ENCODE results near the gene FAF1.
"Not testable (repeated sequence)": the region's sequence is repeated elsewhere in the genome, so short reads cannot be mapped to it uniquely, and the experiment has no call there.

The FAF1 gene

GRCh38 chr1:50833216-50833615, 126.9 kb downstream of the FAF1 start:
- DNase-seq = no peak

GRCh38 chr1:50832167-50832566, 127.9 kb downstream of the FAF1 start:
- no peak for DNase-seq

- no peak for DNase-seq
Measured at GRCh38 chr1:50831300-50832061, 128.6 kb downstream of the FAF1 start.

GRCh38 chr1:50830621-50831020, 129.4 kb downstream of the FAF1 start:
- DNase-seq = no peak

GRCh38 chr1:50829014-50829958, 130.8 kb downstream of the FAF1 start:
- no peak for DNase-seq

GRCh38 chr1:50827546-50827945, 132.5 kb downstream of the FAF1 start:
- DNase-seq = no peak

GRCh38 chr1:50826792-50827191, 133.3 kb downstream of the FAF1 start:
- not testable (repeated sequence) for DNase-seq

- DNase-seq = no peak
Measured at GRCh38 chr1:50822035-50822776, 137.9 kb downstream of the FAF1 start.

GRCh38 chr1:50820545-50820944, 139.5 kb downstream of the FAF1 start:
- DNase-seq = no peak

GRCh38 chr1:50812346-50812745, 147.7 kb downstream of the FAF1 start:
- DNase-seq = no peak

GRCh38 chr1:50808296-50808695, 151.8 kb downstream of the FAF1 start:
- DNase-seq = no peak

GRCh38 chr1:50796272-50796671, 163.8 kb downstream of the FAF1 start:
- DNase-seq = no peak

- DNase-seq = no peak
Measured at GRCh38 chr1:50793521-50793920, 166.5 kb downstream of the FAF1 start.

- DNase-seq = no peak
Measured at GRCh38 chr1:50787266-50787665, 172.8 kb downstream of the FAF1 start.

GRCh38 chr1:50783286-50783685, 176.8 kb downstream of the FAF1 start:
- DNase-seq = no peak

GRCh38 chr1:50780797-50781196, 179.3 kb downstream of the FAF1 start:
- no peak for DNase-seq

GRCh38 chr1:50779801-50780200, 180.3 kb downstream of the FAF1 start:
- no peak for DNase-seq

- no peak for DNase-seq
Measured at GRCh38 chr1:50775740-50776139, 184.3 kb downstream of the FAF1 start.

- DNase-seq = peak; percentile 43
Measured at GRCh38 chr1:50774759-50775351, 185.2 kb downstream of the FAF1 start.

GRCh38 chr1:50766688-50767087, 193.4 kb downstream of the FAF1 start:
- DNase-seq = no peak

- not testable (repeated sequence) for DNase-seq
Measured at GRCh38 chr1:50756543-50756942, 203.5 kb downstream of the FAF1 start.

- DNase-seq = not testable (repeated sequence)
Measured at GRCh38 chr1:50754764-50755163, 205.3 kb downstream of the FAF1 start.

Measured in activated CD4-positive, alpha-beta T cell treated with anti-CD3 and anti-CD28 coated beads, Interleukin-2, Interleukin-6, amounts not matched to agents 100 ng/mL and 50 ng/mL, durations not matched to agents 16 hours and 8 hours (primary cell).